ENCODE results near the gene LMNTD2. TPM values are rescaled to one million over a fixed set of nuclear protein-coding genes. Genes with fewer than 3 reads are reported as not detected.
A peak's percentile ranks its signal among the peaks of the same experiment; 100 is the strongest.
"Not testable (repeated sequence)": the region's sequence is repeated elsewhere in the genome, so short reads cannot be mapped to it uniquely, and the experiment has no call there.

The LMNTD2 gene
- total RNA-seq, 1 donor from 2014 or later = 16.6 TPM

GRCh38 chr11:574632-575312 lies 14.2 kb upstream of the LMNTD2 start:
- H3K27me3 Mint-ChIP-seq (ENCODE audit: low read depth) = peaks cover 4% of the 10 kb centered on the region
- DNase-seq (ENCODE audit: low spot score in 2 of 2, unreplicated experiment in 2 of 2) = no peak
- H3K9me3 Mint-ChIP-seq = no peaks in the 10 kb centered on the region
- H3K27ac Mint-ChIP-seq = peak overlapping the region; percentile 85
- no peaks in the 10 kb centered on the region for H3K36me3 Mint-ChIP-seq
- H3K4me1 Mint-ChIP-seq = peaks cover 52% of the 10 kb centered on the region
- TF ChIP-seq CTCF (IDR thresholded peaks at IDR 0.05; ENCODE audit: unreplicated experiment) = no peak
- H3K4me3 Mint-ChIP-seq = peak overlapping the region; percentile 85

- not testable (repeated sequence) for H3K27me3 Mint-ChIP-seq (ENCODE audit: low read depth); DNase-seq (ENCODE audit: low spot score in 2 of 2, unreplicated experiment in 2 of 2); H3K36me3 Mint-ChIP-seq; H3K9me3 Mint-ChIP-seq
- peaks cover 48% of the 10 kb centered on the region for H3K4me1 Mint-ChIP-seq
- peak overlapping the region; percentile 85 for H3K4me3 Mint-ChIP-seq
- peak overlapping the region; percentile 85 for H3K27ac Mint-ChIP-seq
Observed at GRCh38 chr11:574031-574570, 13.6 kb upstream of the LMNTD2 start.

- H3K27me3 Mint-ChIP-seq (ENCODE audit: low read depth) = peaks cover 4% of the 10 kb centered on the region
- no peaks in the 10 kb centered on the region for H3K36me3 Mint-ChIP-seq
- peak overlapping the region; percentile 85 for H3K4me3 Mint-ChIP-seq
- DNase-seq (ENCODE audit: low spot score in 2 of 2, unreplicated experiment in 2 of 2) = no peak
- peaks cover 42% of the 10 kb centered on the region for H3K4me1 Mint-ChIP-seq
- H3K9me3 Mint-ChIP-seq = no peaks in the 10 kb centered on the region
- TF ChIP-seq CTCF (IDR thresholded peaks at IDR 0.05; ENCODE audit: unreplicated experiment) = no peak
- peak overlapping the region; percentile 58 for H3K27ac Mint-ChIP-seq
Observed at GRCh38 chr11:573146-573759, 12.7 kb upstream of the LMNTD2 start.

GRCh38 chr11:571802-572185 lies 11.3 kb upstream of the LMNTD2 start:
- no peak overlapping the region for H3K4me3 Mint-ChIP-seq
- no peak for DNase-seq (ENCODE audit: low spot score in 2 of 2, unreplicated experiment in 2 of 2)
- H3K4me1 Mint-ChIP-seq = peaks cover 38% of the 10 kb centered on the region
- no peak for TF ChIP-seq CTCF (IDR thresholded peaks at IDR 0.05; ENCODE audit: unreplicated experiment)
- H3K27me3 Mint-ChIP-seq (ENCODE audit: low read depth) = peaks cover 4% of the 10 kb centered on the region
- no peak overlapping the region for H3K27ac Mint-ChIP-seq
- no peaks in the 10 kb centered on the region for H3K9me3 Mint-ChIP-seq
- H3K36me3 Mint-ChIP-seq = no peaks in the 10 kb centered on the region

- Mint-ChIP-seq H3K36me3 (no peaks in the 10 kb centered on the region), H3K27me3 (ENCODE audit: low read depth) (no peaks in the 10 kb centered on the region), H3K27ac (peak overlapping the region; percentile 53), H3K9me3 (no peaks in the 10 kb centered on the region), H3K4me1 (peaks cover 39% of the 10 kb centered on the region), H3K4me3 (peak overlapping the region; percentile 71)
- TF ChIP-seq CTCF (IDR thresholded peaks at IDR 0.05; ENCODE audit: unreplicated experiment) = no peak
- no peak for DNase-seq (ENCODE audit: low spot score in 2 of 2, unreplicated experiment in 2 of 2)
Observed at GRCh38 chr11:569158-569885, 8.8 kb upstream of the LMNTD2 start.
